Osteocyte (in vitro differentiated cells): ENCODE results near the gene CEACAM19. TPM values are rescaled to one million over a fixed set of nuclear protein-coding genes. Genes with fewer than 3 reads are reported as not detected.
"Not testable (repeated sequence)": the region's sequence is repeated elsewhere in the genome, so short reads cannot be mapped to it uniquely, and the experiment has no call there.

Source experiments
- DNase-seq: peaks from one replicate; pipeline ENCODE4 v3.0.0; 2021; ENCODE audit warnings: mixed read lengths; ENCODE audit not compliant: unreplicated experiment; ENCODE audit errors: extremely low spot score
- H3K27ac Mint-ChIP-seq: one replicate; pipeline ENCODE4 v1.8.0; 2021; ENCODE audit warnings: mild to moderate bottlenecking, mixed read lengths; ENCODE audit not compliant: unreplicated experiment
- H3K27me3 Mint-ChIP-seq: one replicate; pipeline ENCODE4 v1.8.0; 2021; ENCODE audit warnings: mixed read lengths; ENCODE audit not compliant: unreplicated experiment
- H3K36me3 Mint-ChIP-seq: one replicate; pipeline ENCODE4 v1.8.0; 2021; ENCODE audit warnings: mixed read lengths; ENCODE audit not compliant: unreplicated experiment
- H3K4me1 Mint-ChIP-seq: one replicate; pipeline ENCODE4 v1.8.0; 2021; ENCODE audit warnings: mixed read lengths; ENCODE audit not compliant: unreplicated experiment
- H3K4me3 Mint-ChIP-seq: one replicate; pipeline ENCODE4 v1.8.0; 2021; ENCODE audit warnings: mild to moderate bottlenecking, moderate library complexity, mixed read lengths; ENCODE audit not compliant: unreplicated experiment
- H3K9me3 Mint-ChIP-seq: one replicate; pipeline ENCODE4 v1.8.0; 2021; ENCODE audit warnings: mixed read lengths; ENCODE audit not compliant: unreplicated experiment
- total RNA-seq: library from RNA; stranded (reverse); gene quantifications from 2 replicates; pipeline ENCODE4 v1.2.1, GENCODE V29; 2021
- TF ChIP-seq, protein P1 (sequence below): fragments of 200-600 bp; sonication (generic); IDR thresholded peaks from 2 replicates; pipeline ENCODE4 v1.5.0; 2021; ENCODE audit warnings: antibody characterized with exemption, mild to moderate bottlenecking, moderate library complexity

CEACAM19 gene
- total RNA-seq, 1 donor from 2014 or later: 7.4 TPM

DNA sequence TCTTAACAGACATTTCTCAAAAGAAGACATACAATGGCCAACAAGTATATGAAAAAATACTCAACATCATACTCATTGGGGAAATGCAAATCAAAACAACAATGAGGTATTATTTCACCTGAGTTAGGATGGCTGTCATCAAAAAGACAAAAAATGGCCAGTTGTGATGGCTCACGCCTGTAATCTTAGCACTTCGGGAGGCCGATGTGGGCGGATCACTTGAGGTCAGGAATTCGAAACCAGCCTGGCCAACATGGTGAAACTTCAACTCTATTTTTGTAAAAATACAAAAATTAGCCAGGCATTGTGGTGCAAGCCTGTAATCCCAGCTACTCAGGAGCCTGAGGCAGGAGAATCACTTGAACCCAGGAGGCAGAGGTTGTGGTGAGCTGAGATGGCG, 49.7 kb downstream of the CEACAM19 start:
- no peak for DNase-seq
- no peaks in the 10 kb centered on the region for H3K9me3 Mint-ChIP-seq
- H3K4me1 Mint-ChIP-seq: peaks cover 50% of the 10 kb centered on the region
- no peak overlapping the region for H3K27ac Mint-ChIP-seq
- H3K27me3 Mint-ChIP-seq: no peaks in the 10 kb centered on the region
- no peak overlapping the region for H3K4me3 Mint-ChIP-seq
- TF ChIP-seq, protein P1, sequence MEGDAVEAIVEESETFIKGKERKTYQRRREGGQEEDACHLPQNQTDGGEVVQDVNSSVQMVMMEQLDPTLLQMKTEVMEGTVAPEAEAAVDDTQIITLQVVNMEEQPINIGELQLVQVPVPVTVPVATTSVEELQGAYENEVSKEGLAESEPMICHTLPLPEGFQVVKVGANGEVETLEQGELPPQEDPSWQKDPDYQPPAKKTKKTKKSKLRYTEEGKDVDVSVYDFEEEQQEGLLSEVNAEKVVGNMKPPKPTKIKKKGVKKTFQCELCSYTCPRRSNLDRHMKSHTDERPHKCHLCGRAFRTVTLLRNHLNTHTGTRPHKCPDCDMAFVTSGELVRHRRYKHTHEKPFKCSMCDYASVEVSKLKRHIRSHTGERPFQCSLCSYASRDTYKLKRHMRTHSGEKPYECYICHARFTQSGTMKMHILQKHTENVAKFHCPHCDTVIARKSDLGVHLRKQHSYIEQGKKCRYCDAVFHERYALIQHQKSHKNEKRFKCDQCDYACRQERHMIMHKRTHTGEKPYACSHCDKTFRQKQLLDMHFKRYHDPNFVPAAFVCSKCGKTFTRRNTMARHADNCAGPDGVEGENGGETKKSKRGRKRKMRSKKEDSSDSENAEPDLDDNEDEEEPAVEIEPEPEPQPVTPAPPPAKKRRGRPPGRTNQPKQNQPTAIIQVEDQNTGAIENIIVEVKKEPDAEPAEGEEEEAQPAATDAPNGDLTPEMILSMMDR: no peak
- no peaks in the 10 kb centered on the region for H3K36me3 Mint-ChIP-seq

DNA sequence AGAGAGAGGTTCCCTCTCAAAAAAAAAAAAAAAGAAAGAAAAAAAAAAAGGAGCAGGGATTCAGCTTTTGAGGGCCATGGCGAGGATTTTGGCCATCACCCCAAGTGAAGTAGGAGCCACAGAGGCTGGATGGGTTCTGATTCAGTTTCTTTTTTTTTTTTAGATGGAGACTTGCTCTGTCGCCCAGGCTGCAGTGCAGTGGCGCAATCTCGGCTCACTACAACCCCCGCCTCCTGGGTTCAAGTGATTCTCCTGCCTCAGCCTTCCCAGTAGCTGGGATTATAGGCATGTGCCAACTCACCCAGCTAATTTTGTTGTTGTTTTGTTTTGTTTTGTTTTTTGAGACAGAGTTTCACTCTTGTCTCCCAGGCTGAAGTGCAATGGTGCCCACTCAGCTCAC, 50.1 kb downstream of the CEACAM19 start:
- peaks cover 53% of the 10 kb centered on the region for H3K4me1 Mint-ChIP-seq
- DNase-seq, H3K27ac Mint-ChIP-seq, H3K36me3 Mint-ChIP-seq, H3K27me3 Mint-ChIP-seq, H3K9me3 Mint-ChIP-seq, H3K4me3 Mint-ChIP-seq: not testable (repeated sequence)

GRCh38 chr19:44722131-44723121, 51.1 kb downstream of the CEACAM19 start:
- no peak overlapping the region for H3K4me3 Mint-ChIP-seq
- H3K9me3 Mint-ChIP-seq: no peaks in the 10 kb centered on the region
- no peaks in the 10 kb centered on the region for H3K27me3 Mint-ChIP-seq
- DNase-seq: no peak
- TF ChIP-seq, protein P1: no peak
- H3K27ac Mint-ChIP-seq: no peak overlapping the region
- peaks cover 52% of the 10 kb centered on the region for H3K4me1 Mint-ChIP-seq
- H3K36me3 Mint-ChIP-seq: no peaks in the 10 kb centered on the region

GRCh38 chr19:44723299-44723951, 52.1 kb downstream of the CEACAM19 start:
- Mint-ChIP-seq H3K9me3 (no peaks in the 10 kb centered on the region), H3K27ac (no peak overlapping the region), H3K4me3 (no peak overlapping the region), H3K36me3 (no peaks in the 10 kb centered on the region), H3K27me3 (no peaks in the 10 kb centered on the region), H3K4me1 (peaks cover 45% of the 10 kb centered on the region)
- TF ChIP-seq, protein P1: no peak
- DNase-seq: no peak

- peak; percentile 93 for DNase-seq
- no peak overlapping the region for H3K27ac Mint-ChIP-seq
- H3K27me3 Mint-ChIP-seq: no peaks in the 10 kb centered on the region
- H3K4me3 Mint-ChIP-seq: no peak overlapping the region
- H3K36me3 Mint-ChIP-seq: no peaks in the 10 kb centered on the region
- H3K4me1 Mint-ChIP-seq: peaks cover 40% of the 10 kb centered on the region
- H3K9me3 Mint-ChIP-seq: no peaks in the 10 kb centered on the region
- TF ChIP-seq, protein P1: peak; percentile 99
Observed at GRCh38 chr19:44723952-44724319, 52.7 kb downstream of the CEACAM19 start.
